NCI-H1092 (cell line): ENCODE measurements around the gene PARP1.
"Not testable (repeated sequence)": the region's sequence is repeated elsewhere in the genome, so short reads cannot be mapped to it uniquely, and the experiment has no call there.

Experiments used
- DNase-seq: peaks from one replicate; lab custom pipeline; 2025; lab: John Stamatoyannopoulos, UW

The PARP1 gene

GRCh38 chr1:226407497-226408284 is at the start of gene PARP1:
Gene PARP1, minus strand, starts transcription at chr1:226408093. Its CDS starts 164 bp downstream, at chr1:226407929.
- peak; percentile 83 for DNase-seq

- DNase-seq: no peak
These were observed 49.4 kb upstream of the PARP1 start for GRCh38 chr1:226457307-226457712.

- DNase-seq: no peak
These were observed 48.0 kb upstream of the PARP1 start for GRCh38 chr1:226455843-226456242.

GRCh38 chr1:226454349-226454748 is 46.5 kb upstream of the PARP1 start:
- no peak for DNase-seq

GRCh38 chr1:226453015-226453704 is 45.3 kb upstream of the PARP1 start:
- DNase-seq: no peak

GRCh38 chr1:226450688-226451087 is 42.8 kb upstream of the PARP1 start:
- no peak for DNase-seq

- no peak for DNase-seq
These were observed 41.9 kb upstream of the PARP1 start for GRCh38 chr1:226449823-226450222.

GRCh38 chr1:226447932-226448665 is 40.2 kb upstream of the PARP1 start:
- DNase-seq: no peak

- no peak for DNase-seq
These were observed 38.2 kb upstream of the PARP1 start for GRCh38 chr1:226446094-226446493.

GRCh38 chr1:226444901-226445300 is 37.0 kb upstream of the PARP1 start:
- no peak for DNase-seq

- no peak for DNase-seq
These were observed 35.5 kb upstream of the PARP1 start for GRCh38 chr1:226443439-226443838.

- no peak for DNase-seq
These were observed 35.1 kb upstream of the PARP1 start for GRCh38 chr1:226443033-226443432.

GRCh38 chr1:226441629-226442028 is 33.7 kb upstream of the PARP1 start:
- no peak for DNase-seq

- no peak for DNase-seq
These were observed 32.6 kb upstream of the PARP1 start for GRCh38 chr1:226440512-226440911.

- no peak for DNase-seq
These were observed 30.1 kb upstream of the PARP1 start for GRCh38 chr1:226438007-226438406.

GRCh38 chr1:226436855-226437491 is 29.1 kb upstream of the PARP1 start:
- peak; percentile 54 for DNase-seq

- no peak for DNase-seq
These were observed 28.6 kb upstream of the PARP1 start for GRCh38 chr1:226436472-226436854.

GRCh38 chr1:226433341-226433720 is 25.4 kb upstream of the PARP1 start:
- no peak for DNase-seq

- no peak for DNase-seq
These were observed 24.9 kb upstream of the PARP1 start for GRCh38 chr1:226432586-226433340.

- not testable (repeated sequence) for DNase-seq
These were observed 24.0 kb upstream of the PARP1 start for GRCh38 chr1:226431898-226432297.

- no peak for DNase-seq
These were observed 22.2 kb upstream of the PARP1 start for GRCh38 chr1:226429858-226430715.
